ENCODE measurements around the gene C16orf87.

The C16orf87 gene

DNA sequence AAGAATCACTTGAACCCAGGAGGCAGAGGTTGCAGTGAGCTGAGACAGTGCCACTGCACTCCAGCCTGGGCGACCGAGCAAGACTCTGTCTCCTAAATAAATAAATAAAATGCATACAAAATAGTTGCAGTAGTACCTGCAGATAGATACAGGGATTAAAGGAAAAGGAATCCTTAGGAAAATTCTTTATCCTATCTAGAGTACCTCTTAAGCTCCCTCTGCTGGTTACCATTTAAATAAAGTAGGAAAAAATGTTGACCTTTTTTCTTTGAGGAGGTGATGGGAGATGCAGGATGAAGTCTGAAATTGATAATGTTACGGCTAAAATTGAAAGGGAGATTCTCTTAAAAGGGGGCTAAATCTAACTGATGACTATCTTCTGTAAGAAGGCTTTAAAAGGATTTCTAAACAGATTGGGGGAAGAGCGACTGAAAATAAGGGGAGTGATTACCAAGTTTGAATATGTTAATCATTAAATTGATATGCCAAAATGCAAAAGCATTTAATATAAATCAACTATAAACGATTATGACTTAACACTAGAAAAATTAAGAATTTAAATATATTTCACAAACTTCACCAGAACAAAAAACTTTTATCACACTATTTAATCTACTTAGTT is 29.4 kb downstream of the C16orf87 start:
- Histone ChIP-seq H3K27ac (ENCODE audit: insufficient read depth, low read depth, low read length, poor library complexity, severe bottlenecking) (no peak overlapping the region), H3K27me3 (ENCODE audit: control insufficient read depth, insufficient read depth, low read length, poor library complexity, severe bottlenecking) (no peaks in the 10 kb centered on the region), H3K36me3 (ENCODE audit: control insufficient read depth, insufficient read depth, low read length) (peaks cover 4% of the 10 kb centered on the region), H3K4me3 (ENCODE audit: insufficient read depth, low read depth, low read length) (no peak overlapping the region), H3K4me1 (ENCODE audit: control insufficient read depth, insufficient read depth, low read length) (no peaks in the 10 kb centered on the region), H3K9me3 (ENCODE audit: control insufficient read depth, low read length) (no peaks in the 10 kb centered on the region)
- WGBS, 2 experiments, result 87 to 90% methylated on average over 2 to 3 of the region's 5 CpGs

DNA sequence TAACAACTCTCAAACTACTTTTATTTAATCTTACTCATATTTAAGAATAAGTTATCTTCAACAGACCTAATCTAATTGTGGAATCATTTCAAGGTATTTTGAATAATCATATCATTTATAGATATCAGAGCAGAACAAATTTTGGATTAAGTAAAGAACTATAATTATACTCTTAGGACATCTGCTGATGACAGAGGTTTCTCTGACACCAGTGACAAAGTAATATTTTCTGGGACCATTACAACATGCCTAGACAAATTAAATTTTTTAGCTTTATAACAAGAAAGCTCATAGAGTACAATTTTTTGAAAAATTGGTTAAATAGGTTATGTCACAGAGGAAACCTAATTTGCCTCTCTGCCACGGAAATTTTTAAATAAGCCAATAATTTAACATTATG is 30.5 kb downstream of the C16orf87 start:
- no peak overlapping the region for H3K27ac ChIP-seq (ENCODE audit: insufficient read depth, low read depth, low read length, poor library complexity, severe bottlenecking)
- no peaks in the 10 kb centered on the region for H3K27me3 ChIP-seq (ENCODE audit: control insufficient read depth, insufficient read depth, low read length, poor library complexity, severe bottlenecking)
- H3K4me1 ChIP-seq (ENCODE audit: control insufficient read depth, insufficient read depth, low read length), result no peaks in the 10 kb centered on the region
- WGBS, 2 experiments, result 89% methylated on average over 1 of the region's 1 CpG; no CpG with 5 or more reads in 1 of the 2 experiments
- peaks cover 4% of the 10 kb centered on the region for H3K36me3 ChIP-seq (ENCODE audit: control insufficient read depth, insufficient read depth, low read length)
- no peak overlapping the region for H3K4me3 ChIP-seq (ENCODE audit: insufficient read depth, low read depth, low read length)
- no peaks in the 10 kb centered on the region for H3K9me3 ChIP-seq (ENCODE audit: control insufficient read depth, low read length)

- H3K4me3 ChIP-seq (ENCODE audit: insufficient read depth, low read depth, low read length), result no peak overlapping the region
- H3K27ac ChIP-seq (ENCODE audit: insufficient read depth, low read depth, low read length, poor library complexity, severe bottlenecking), result no peak overlapping the region
- no peaks in the 10 kb centered on the region for H3K4me1 ChIP-seq (ENCODE audit: control insufficient read depth, insufficient read depth, low read length)
- peaks cover 2% of the 10 kb centered on the region for H3K36me3 ChIP-seq (ENCODE audit: control insufficient read depth, insufficient read depth, low read length)
- no peaks in the 10 kb centered on the region for H3K27me3 ChIP-seq (ENCODE audit: control insufficient read depth, insufficient read depth, low read length, poor library complexity, severe bottlenecking)
- 93 to 96% methylated on average over 4 of the region's 4 CpGs for WGBS, 2 experiments
- H3K9me3 ChIP-seq (ENCODE audit: control insufficient read depth, low read length), result no peaks in the 10 kb centered on the region
These were observed 33.5 kb downstream of the C16orf87 start for GRCh38 chr16:46797501-46797900.

DNA sequence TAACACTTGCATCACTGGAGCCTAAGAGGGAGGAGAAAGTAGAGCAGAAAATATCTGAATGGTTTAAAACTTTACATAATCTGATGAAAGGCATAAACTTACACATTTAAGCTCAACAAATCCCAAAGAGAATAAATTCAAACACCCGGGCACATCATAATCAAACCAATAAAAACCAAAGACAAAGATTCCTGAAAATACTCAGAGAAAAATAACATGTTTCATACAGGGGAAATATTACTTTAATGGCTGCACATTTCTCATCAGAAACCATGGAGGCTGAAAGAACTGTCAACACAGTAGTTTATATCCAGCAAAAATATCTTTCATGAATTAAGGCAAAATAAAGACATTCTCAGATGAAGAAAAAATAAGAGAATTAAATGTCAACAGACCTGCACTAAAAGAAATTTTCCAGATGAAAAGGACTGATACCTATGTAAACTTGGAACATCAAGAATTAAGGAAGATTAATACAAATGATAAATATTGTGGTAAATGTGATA is 34.2 kb downstream of the C16orf87 start:
- no peaks in the 10 kb centered on the region for H3K36me3 ChIP-seq (ENCODE audit: control insufficient read depth, insufficient read depth, low read length)
- 95 to 100% methylated on average over 1 of the region's 1 CpG for WGBS, 2 experiments
- no peaks in the 10 kb centered on the region for H3K4me1 ChIP-seq (ENCODE audit: control insufficient read depth, insufficient read depth, low read length)
- no peak overlapping the region for H3K4me3 ChIP-seq (ENCODE audit: insufficient read depth, low read depth, low read length)
- no peak overlapping the region for H3K27ac ChIP-seq (ENCODE audit: insufficient read depth, low read depth, low read length, poor library complexity, severe bottlenecking)
- no peaks in the 10 kb centered on the region for H3K9me3 ChIP-seq (ENCODE audit: control insufficient read depth, low read length)
- H3K27me3 ChIP-seq (ENCODE audit: control insufficient read depth, insufficient read depth, low read length, poor library complexity, severe bottlenecking), result no peaks in the 10 kb centered on the region

GRCh38 chr16:46793841-46794240 is 37.1 kb downstream of the C16orf87 start:
- no peaks in the 10 kb centered on the region for H3K36me3 ChIP-seq (ENCODE audit: control insufficient read depth, insufficient read depth, low read length)
- H3K4me1 ChIP-seq (ENCODE audit: control insufficient read depth, insufficient read depth, low read length), result no peaks in the 10 kb centered on the region
- no peak overlapping the region for H3K27ac ChIP-seq (ENCODE audit: insufficient read depth, low read depth, low read length, poor library complexity, severe bottlenecking)
- H3K27me3 ChIP-seq (ENCODE audit: control insufficient read depth, insufficient read depth, low read length, poor library complexity, severe bottlenecking), result no peaks in the 10 kb centered on the region
- H3K9me3 ChIP-seq (ENCODE audit: control insufficient read depth, low read length), result no peaks in the 10 kb centered on the region
- WGBS, 2 experiments, result 75 to 85% methylated on average over 1 of the region's 1 CpG
- no peak overlapping the region for H3K4me3 ChIP-seq (ENCODE audit: insufficient read depth, low read depth, low read length)

- H3K36me3 ChIP-seq (ENCODE audit: control insufficient read depth, insufficient read depth, low read length), result no peaks in the 10 kb centered on the region
- H3K4me1 ChIP-seq (ENCODE audit: control insufficient read depth, insufficient read depth, low read length), result no peaks in the 10 kb centered on the region
- no peaks in the 10 kb centered on the region for H3K27me3 ChIP-seq (ENCODE audit: control insufficient read depth, insufficient read depth, low read length, poor library complexity, severe bottlenecking)
- WGBS, 2 experiments, result 92 to 93% methylated on average over 8 of the region's 8 CpGs
- no peaks in the 10 kb centered on the region for H3K9me3 ChIP-seq (ENCODE audit: control insufficient read depth, low read length)
- no peak overlapping the region for H3K27ac ChIP-seq (ENCODE audit: insufficient read depth, low read depth, low read length, poor library complexity, severe bottlenecking)
- H3K4me3 ChIP-seq (ENCODE audit: insufficient read depth, low read depth, low read length), result peak overlapping the region; percentile 51
These were observed 40.2 kb downstream of the C16orf87 start for GRCh38 chr16:46790599-46791270.

- no peaks in the 10 kb centered on the region for H3K9me3 ChIP-seq (ENCODE audit: control insufficient read depth, low read length)
- H3K27ac ChIP-seq (ENCODE audit: insufficient read depth, low read depth, low read length, poor library complexity, severe bottlenecking), result peak overlapping the region; percentile 28
These were observed 41.2 kb downstream of the C16orf87 start for GRCh38 chr16:46789499-46790414.

GRCh38 chr16:46788891-46789474 is 42.0 kb downstream of the C16orf87 start:
- Histone ChIP-seq H3K4me1 (ENCODE audit: control insufficient read depth, insufficient read depth, low read length) (no peaks in the 10 kb centered on the region), H3K9me3 (ENCODE audit: control insufficient read depth, low read length) (no peaks in the 10 kb centered on the region), H3K36me3 (ENCODE audit: control insufficient read depth, insufficient read depth, low read length) (no peaks in the 10 kb centered on the region), H3K27me3 (ENCODE audit: control insufficient read depth, insufficient read depth, low read length, poor library complexity, severe bottlenecking) (no peaks in the 10 kb centered on the region), H3K27ac (ENCODE audit: insufficient read depth, low read depth, low read length, poor library complexity, severe bottlenecking) (no peak overlapping the region), H3K4me3 (ENCODE audit: insufficient read depth, low read depth, low read length) (no peak overlapping the region)
- WGBS, 2 experiments, result 76 to 85% methylated on average over 2 to 3 of the region's 3 CpGs

More at GRCh38 chr16:46789499-46790414, 41.2 kb downstream of the C16orf87 start:
- no peaks in the 10 kb centered on the region for H3K27me3 ChIP-seq (ENCODE audit: control insufficient read depth, insufficient read depth, low read length, poor library complexity, severe bottlenecking)
- H3K4me1 ChIP-seq (ENCODE audit: control insufficient read depth, insufficient read depth, low read length), result no peaks in the 10 kb centered on the region
- no peaks in the 10 kb centered on the region for H3K36me3 ChIP-seq (ENCODE audit: control insufficient read depth, insufficient read depth, low read length)
- H3K4me3 ChIP-seq (ENCODE audit: insufficient read depth, low read depth, low read length), result peak overlapping the region; percentile 51
- WGBS, 2 experiments, result 39 to 42% methylated on average over 40 to 43 of the region's 43 CpGs

DNA sequence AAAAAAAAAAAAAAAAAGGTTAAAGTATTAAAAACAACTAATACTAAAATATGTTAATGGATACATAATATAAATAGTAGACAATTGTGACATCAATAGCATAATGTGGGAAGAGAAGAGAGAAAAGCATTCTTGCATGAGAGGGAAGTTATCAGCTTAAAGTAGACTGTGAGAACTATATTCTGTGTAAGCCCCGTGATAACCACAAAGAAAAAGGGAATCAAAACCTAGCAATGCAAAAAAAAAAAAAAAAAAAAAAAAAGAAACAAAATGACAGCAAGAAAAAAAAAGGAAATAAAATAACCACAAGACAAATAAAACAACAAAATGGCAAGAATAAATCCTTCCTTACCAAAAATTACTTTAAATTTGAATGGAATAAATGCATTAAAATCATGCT is 43.1 kb downstream of the C16orf87 start:
- Histone ChIP-seq H3K4me3 (ENCODE audit: insufficient read depth, low read depth, low read length) (no peak overlapping the region), H3K4me1 (ENCODE audit: control insufficient read depth, insufficient read depth, low read length) (no peaks in the 10 kb centered on the region), H3K27ac (ENCODE audit: insufficient read depth, low read depth, low read length, poor library complexity, severe bottlenecking) (no peak overlapping the region), H3K27me3 (ENCODE audit: control insufficient read depth, insufficient read depth, low read length, poor library complexity, severe bottlenecking) (no peaks in the 10 kb centered on the region), H3K36me3 (ENCODE audit: control insufficient read depth, insufficient read depth, low read length) (no peaks in the 10 kb centered on the region), H3K9me3 (ENCODE audit: control insufficient read depth, low read length) (no peaks in the 10 kb centered on the region)
- no CpG with 5 or more reads among the region's 1 CpG for WGBS, 2 experiments

Measured in ectodermal cell (in vitro differentiated cells).